HUES6 (cell line): ENCODE results near the gene AHCTF1.
"Not testable (repeated sequence)": the region's sequence is repeated elsewhere in the genome, so short reads cannot be mapped to it uniquely, and the experiment has no call there.

ENCODE experiments used
- H3K27ac ChIP-seq: 2 replicates; pipeline ENCODE4 v1.7.0; 2013; ENCODE audit warnings: low read depth, mild to moderate bottlenecking, low read length, inconsistent platforms
- H3K27me3 ChIP-seq: 2 replicates; pipeline ENCODE4 v1.6.1; 2013; ENCODE audit warnings: low read length; ENCODE audit not compliant: control insufficient read depth, insufficient read depth
- H3K36me3 ChIP-seq: 2 replicates; pipeline ENCODE4 v1.6.1; 2013; ENCODE audit warnings: low read length; ENCODE audit not compliant: control insufficient read depth, insufficient read depth
- H3K4me1 ChIP-seq: 2 replicates; pipeline ENCODE4 v1.6.1; 2013; ENCODE audit warnings: low read length; ENCODE audit not compliant: control insufficient read depth, insufficient read depth
- H3K4me3 ChIP-seq: 2 replicates; pipeline ENCODE4 v1.5.1; 2013; ENCODE audit warnings: low read depth, low read length
- H3K9ac ChIP-seq: one replicate; pipeline ENCODE4 v1.6.1; 2013; ENCODE audit warnings: mild to moderate bottlenecking, low read length
- H3K9me3 ChIP-seq: 2 replicates; pipeline ENCODE4 v1.6.1; 2013; ENCODE audit warnings: low read depth, low read length; ENCODE audit not compliant: control insufficient read depth, insufficient read depth

Gene AHCTF1

GRCh38 chr1:246831543-246831942 lies 100.2 kb downstream of the AHCTF1 start:
- no peaks in the 10 kb centered on the region for H3K27me3 ChIP-seq
- H3K9me3 ChIP-seq, result peaks cover 23% of the 10 kb centered on the region
- H3K4me1 ChIP-seq, result no peaks in the 10 kb centered on the region
- H3K27ac ChIP-seq, result no peak overlapping the region
- H3K9ac ChIP-seq, result no peak overlapping the region
- H3K4me3 ChIP-seq, result no peak overlapping the region
- no peaks in the 10 kb centered on the region for H3K36me3 ChIP-seq

DNA sequence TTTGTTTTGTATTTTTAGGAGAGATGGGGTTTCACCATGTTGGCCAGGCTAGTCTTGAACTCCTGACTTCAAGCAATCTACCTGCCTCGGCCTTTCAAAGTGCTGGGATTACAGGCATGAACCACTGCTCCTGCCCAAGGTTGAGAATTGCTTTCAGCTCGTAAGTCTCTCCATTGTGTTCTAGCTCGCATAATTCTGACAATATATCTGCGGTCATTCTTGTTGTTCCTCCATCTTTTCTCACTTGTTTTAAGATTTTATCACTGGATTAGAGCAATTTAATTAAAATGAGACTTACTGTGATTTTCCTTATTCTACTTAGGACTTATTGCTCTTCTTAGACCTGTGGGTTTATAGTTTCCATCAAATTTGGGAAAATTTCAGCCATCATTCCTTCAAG lies 102.9 kb downstream of the AHCTF1 start:
- Histone ChIP-seq H3K36me3 (no peaks in the 10 kb centered on the region), H3K27ac (no peak overlapping the region), H3K27me3 (no peaks in the 10 kb centered on the region), H3K9ac (no peak overlapping the region), H3K4me3 (no peak overlapping the region), H3K4me1 (no peaks in the 10 kb centered on the region), H3K9me3 (peaks cover 23% of the 10 kb centered on the region)

- Histone ChIP-seq H3K27ac (no peak overlapping the region), H3K27me3 (no peaks in the 10 kb centered on the region), H3K9me3 (peaks cover 23% of the 10 kb centered on the region), H3K36me3 (no peaks in the 10 kb centered on the region), H3K4me1 (no peaks in the 10 kb centered on the region), H3K4me3 (no peak overlapping the region), H3K9ac (no peak overlapping the region)
Measured at GRCh38 chr1:246827396-246827795, 104.4 kb downstream of the AHCTF1 start.

DNA sequence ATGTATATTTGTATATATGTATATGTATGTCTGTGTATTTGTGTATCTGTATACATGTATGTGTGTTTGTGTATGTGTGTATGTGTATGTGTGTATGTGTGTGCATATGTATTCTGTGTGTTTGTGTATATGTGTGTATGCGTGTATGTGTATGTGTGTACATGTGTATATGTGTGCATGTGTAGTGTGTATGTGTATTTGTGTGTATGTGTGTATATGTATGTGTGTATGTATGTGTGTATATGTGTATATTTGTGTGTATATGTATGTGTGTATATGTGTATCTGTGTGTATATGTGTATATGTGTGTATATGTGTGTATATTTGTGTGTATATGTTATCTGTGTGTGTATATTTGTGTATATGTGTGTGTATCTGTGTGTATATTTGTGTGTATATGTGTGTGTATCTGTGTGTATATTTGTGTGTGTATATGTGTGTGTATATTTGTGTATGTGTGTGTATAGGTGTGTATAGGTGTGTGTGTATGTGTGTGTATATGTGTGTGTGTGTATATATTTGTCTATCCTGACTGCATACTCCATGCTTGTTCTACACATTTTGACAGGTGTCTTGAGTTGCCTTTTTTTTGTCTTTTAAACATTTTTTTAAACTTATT lies 106.1 kb downstream of the AHCTF1 start:
- Histone ChIP-seq H3K27me3 (no peaks in the 10 kb centered on the region), H3K27ac (no peak overlapping the region), H3K9ac (no peak overlapping the region), H3K36me3 (no peaks in the 10 kb centered on the region), H3K9me3 (peaks cover 21% of the 10 kb centered on the region), H3K4me3 (no peak overlapping the region), H3K4me1 (no peaks in the 10 kb centered on the region)

DNA sequence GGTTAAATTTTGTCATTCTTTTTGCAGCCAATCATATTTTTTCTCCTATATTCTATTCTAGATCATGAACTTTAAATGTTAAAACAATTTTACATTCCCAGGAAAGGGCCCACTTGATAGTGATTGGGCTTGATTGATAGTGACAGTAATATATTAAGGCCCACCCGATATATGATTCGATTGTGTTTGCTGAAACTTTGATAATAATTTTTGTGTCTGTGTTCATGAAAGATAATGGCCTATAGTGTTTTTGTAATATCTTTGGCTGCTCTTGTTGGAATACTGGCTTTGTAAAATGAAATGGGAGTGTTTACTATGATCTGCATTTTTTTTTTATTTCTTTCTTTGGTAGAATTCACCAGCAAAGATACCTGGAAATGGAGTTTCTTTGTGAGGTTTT lies 107.2 kb downstream of the AHCTF1 start:
- H3K27ac ChIP-seq, result no peak overlapping the region
- no peaks in the 10 kb centered on the region for H3K4me1 ChIP-seq
- H3K27me3 ChIP-seq, result no peaks in the 10 kb centered on the region
- no peak overlapping the region for H3K9ac ChIP-seq
- no peaks in the 10 kb centered on the region for H3K36me3 ChIP-seq
- H3K9me3 ChIP-seq, result peaks cover 14% of the 10 kb centered on the region
- H3K4me3 ChIP-seq, result no peak overlapping the region

DNA sequence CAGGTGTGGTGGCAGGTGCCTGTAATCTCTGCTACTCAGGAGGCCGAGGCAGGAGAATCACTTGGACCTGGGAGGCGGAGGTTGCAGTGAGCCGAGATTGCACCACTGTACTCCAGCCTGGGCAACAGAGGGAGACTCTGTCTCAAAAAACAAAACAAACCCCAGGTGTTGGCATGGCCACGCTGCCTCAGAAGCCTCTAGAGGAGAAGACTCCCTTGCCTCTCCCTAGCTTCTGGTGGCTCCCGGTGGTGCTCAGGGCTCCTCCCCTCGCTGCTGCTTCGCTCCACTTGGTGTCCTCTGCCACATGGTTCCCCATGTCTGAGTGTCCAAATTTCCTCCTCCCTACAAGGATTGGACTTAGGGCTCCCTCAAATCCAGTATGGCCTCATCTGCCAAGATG lies 109.6 kb downstream of the AHCTF1 start:
- not testable (repeated sequence) for H3K4me3 ChIP-seq, H3K27me3 ChIP-seq, H3K36me3 ChIP-seq, H3K4me1 ChIP-seq, H3K27ac ChIP-seq, H3K9ac ChIP-seq, H3K9me3 ChIP-seq

DNA sequence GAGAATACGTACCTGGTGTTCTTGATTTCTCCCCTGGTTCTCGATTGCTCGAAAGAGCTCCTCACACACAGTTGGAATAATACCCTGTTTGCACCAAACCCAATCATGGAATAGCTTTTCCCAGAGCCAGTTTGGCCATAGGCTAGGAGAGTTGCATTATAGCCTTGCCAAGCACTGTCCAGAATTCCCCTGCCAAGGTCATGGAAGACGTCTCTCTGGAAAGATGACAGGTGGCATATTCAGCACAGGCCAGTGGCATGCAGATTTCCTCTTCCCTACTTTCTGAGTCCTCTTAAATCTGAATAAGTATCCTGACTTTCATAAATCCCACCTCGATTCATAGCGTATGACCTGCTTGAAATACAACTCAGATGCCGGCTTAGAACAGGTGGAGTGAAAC lies 111.1 kb downstream of the AHCTF1 start:
- no peak overlapping the region for H3K27ac ChIP-seq

DNA sequence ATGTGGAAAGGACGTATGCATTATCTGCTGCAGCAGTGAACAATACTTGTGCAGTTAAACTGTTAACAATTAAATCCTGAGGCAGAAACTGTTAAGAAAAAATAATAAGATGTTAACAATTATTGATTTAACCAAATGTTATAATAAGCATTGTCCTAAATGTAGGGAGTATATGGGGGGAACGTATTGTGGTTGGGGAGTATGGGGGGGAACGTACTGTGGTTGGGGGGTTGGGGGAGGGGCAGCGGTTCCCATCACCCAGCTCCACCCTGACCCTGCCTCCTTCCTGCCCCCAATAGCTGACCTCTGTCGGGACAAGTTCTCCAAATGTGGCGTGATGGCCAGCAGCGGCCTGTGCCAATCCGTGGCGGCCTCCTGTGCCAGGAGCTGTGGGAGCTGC lies 114.0 kb downstream of the AHCTF1 start:
- not testable (repeated sequence) for H3K27ac ChIP-seq, H3K9me3 ChIP-seq, H3K9ac ChIP-seq, H3K4me1 ChIP-seq, H3K27me3 ChIP-seq, H3K36me3 ChIP-seq, H3K4me3 ChIP-seq

More for the DNA sequence above, 111.1 kb downstream of the AHCTF1 start:
- Histone ChIP-seq H3K4me3 (no peak overlapping the region), H3K36me3 (no peaks in the 10 kb centered on the region), H3K9me3 (no peaks in the 10 kb centered on the region), H3K27me3 (no peaks in the 10 kb centered on the region), H3K9ac (no peak overlapping the region), H3K4me1 (no peaks in the 10 kb centered on the region)

GRCh38 chr1:246815693-246816270 lies 116.0 kb downstream of the AHCTF1 start:
- H3K9me3 ChIP-seq, result no peaks in the 10 kb centered on the region
- no peak overlapping the region for H3K9ac ChIP-seq
- H3K36me3 ChIP-seq, result no peaks in the 10 kb centered on the region
- no peak overlapping the region for H3K4me3 ChIP-seq
- H3K4me1 ChIP-seq, result peaks cover 10% of the 10 kb centered on the region
- no peaks in the 10 kb centered on the region for H3K27me3 ChIP-seq
- no peak overlapping the region for H3K27ac ChIP-seq

DNA sequence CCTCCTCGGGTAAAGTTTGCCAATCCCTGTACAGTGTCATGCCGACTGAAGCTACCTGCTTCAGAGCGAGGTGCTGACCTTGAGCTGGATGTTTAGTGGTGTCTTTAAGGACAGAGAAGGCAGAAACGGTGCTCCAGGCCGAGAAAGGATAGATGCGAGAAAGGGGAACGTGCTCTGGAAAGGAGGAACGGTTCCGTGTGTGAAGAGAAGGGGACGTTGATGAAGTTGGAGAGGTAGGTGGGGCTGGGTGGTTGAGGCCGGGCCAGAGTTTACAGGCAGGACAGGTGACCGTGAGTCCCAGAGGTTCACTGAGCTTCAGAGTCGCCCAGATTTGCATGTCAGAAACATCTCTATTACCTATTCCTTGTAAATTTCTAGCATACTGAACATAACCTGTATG lies 116.9 kb downstream of the AHCTF1 start:
- Histone ChIP-seq H3K27ac (no peak overlapping the region), H3K9me3 (no peaks in the 10 kb centered on the region), H3K4me3 (no peak overlapping the region), H3K27me3 (no peaks in the 10 kb centered on the region), H3K4me1 (peaks cover 10% of the 10 kb centered on the region), H3K9ac (no peak overlapping the region), H3K36me3 (no peaks in the 10 kb centered on the region)

GRCh38 chr1:246813325-246813724 lies 118.4 kb downstream of the AHCTF1 start:
- not testable (repeated sequence) for H3K27ac ChIP-seq, H3K36me3 ChIP-seq, H3K4me1 ChIP-seq, H3K9me3 ChIP-seq, H3K4me3 ChIP-seq, H3K27me3 ChIP-seq
- H3K9ac ChIP-seq, result peak overlapping the region; percentile 59
